Type B pancreatic cell (in vitro differentiated cells): ENCODE results near the gene CPSF2. TPM values are rescaled to one million over a fixed set of nuclear protein-coding genes. Genes with fewer than 3 reads are reported as not detected.
"Not testable (repeated sequence)": the region's sequence is repeated elsewhere in the genome, so short reads cannot be mapped to it uniquely, and the experiment has no call there.

Experiments used
- DNase-seq: peaks from one replicate; pipeline ENCODE4 v3.0.0; 2021; ENCODE audit warnings: mixed read lengths; ENCODE audit not compliant: unreplicated experiment; ENCODE audit errors: extremely low spot score
- H3K27ac Mint-ChIP-seq: 2 replicates; pipeline ENCODE4 v1.8.0; 2021; ENCODE audit warnings: mild to moderate bottlenecking, mixed read lengths
- H3K27me3 Mint-ChIP-seq: 2 replicates; pipeline ENCODE4 v1.8.0; 2021; ENCODE audit warnings: mixed read lengths
- H3K36me3 Mint-ChIP-seq: 2 replicates; pipeline ENCODE4 v1.8.0; 2021; ENCODE audit warnings: mixed read lengths
- H3K4me1 Mint-ChIP-seq: one replicate; pipeline ENCODE4 v1.8.0; 2021; ENCODE audit warnings: mixed read lengths; ENCODE audit not compliant: unreplicated experiment
- H3K4me3 Mint-ChIP-seq: 2 replicates; pipeline ENCODE4 v1.8.0; 2021; ENCODE audit warnings: mild to moderate bottlenecking, mixed read lengths
- H3K9me3 Mint-ChIP-seq: 2 replicates; pipeline ENCODE4 v1.8.0; 2021; ENCODE audit warnings: mixed read lengths
- total RNA-seq: library from RNA; stranded (reverse); gene quantifications from 2 replicates; pipeline ENCODE4 v1.2.1, GENCODE V29; 2021; ENCODE audit warnings: low replicate concordance
- TF ChIP-seq, protein P1 (sequence below): fragments of 200-600 bp; sonication (generic); conservative IDR thresholded peaks from 2 replicates; pipeline ENCODE4 v1.5.0; 2021; ENCODE audit warnings: antibody characterized with exemption, mild to moderate bottlenecking

CPSF2 gene
- total RNA-seq, 1 donor from 2014 or later: 81.2 TPM

DNA sequence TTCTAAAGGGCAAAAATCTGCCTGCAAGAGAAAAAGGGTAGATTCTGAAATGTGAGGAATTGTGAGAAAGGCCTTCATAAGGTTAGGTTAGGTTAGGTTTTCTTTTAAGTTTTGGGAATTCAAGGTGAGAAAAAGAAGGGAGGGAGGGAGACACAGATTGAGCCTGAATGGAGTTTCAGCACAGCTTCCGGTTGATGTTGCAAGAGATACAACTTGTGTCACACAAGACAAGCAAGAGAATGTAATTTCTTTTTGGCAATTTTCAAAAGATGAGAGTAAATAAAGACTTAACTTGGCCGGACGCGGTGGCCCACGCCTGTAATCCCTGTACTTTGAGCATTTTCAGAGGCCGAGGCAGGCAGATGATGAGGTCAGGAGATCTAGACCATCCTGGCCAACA lies 63.8 kb downstream of the CPSF2 start:
- TF ChIP-seq, protein P1, sequence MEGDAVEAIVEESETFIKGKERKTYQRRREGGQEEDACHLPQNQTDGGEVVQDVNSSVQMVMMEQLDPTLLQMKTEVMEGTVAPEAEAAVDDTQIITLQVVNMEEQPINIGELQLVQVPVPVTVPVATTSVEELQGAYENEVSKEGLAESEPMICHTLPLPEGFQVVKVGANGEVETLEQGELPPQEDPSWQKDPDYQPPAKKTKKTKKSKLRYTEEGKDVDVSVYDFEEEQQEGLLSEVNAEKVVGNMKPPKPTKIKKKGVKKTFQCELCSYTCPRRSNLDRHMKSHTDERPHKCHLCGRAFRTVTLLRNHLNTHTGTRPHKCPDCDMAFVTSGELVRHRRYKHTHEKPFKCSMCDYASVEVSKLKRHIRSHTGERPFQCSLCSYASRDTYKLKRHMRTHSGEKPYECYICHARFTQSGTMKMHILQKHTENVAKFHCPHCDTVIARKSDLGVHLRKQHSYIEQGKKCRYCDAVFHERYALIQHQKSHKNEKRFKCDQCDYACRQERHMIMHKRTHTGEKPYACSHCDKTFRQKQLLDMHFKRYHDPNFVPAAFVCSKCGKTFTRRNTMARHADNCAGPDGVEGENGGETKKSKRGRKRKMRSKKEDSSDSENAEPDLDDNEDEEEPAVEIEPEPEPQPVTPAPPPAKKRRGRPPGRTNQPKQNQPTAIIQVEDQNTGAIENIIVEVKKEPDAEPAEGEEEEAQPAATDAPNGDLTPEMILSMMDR: no peak
- H3K36me3 Mint-ChIP-seq: no peaks in the 10 kb centered on the region
- H3K27ac Mint-ChIP-seq: no peak overlapping the region
- no peaks in the 10 kb centered on the region for H3K4me1 Mint-ChIP-seq
- H3K4me3 Mint-ChIP-seq: no peak overlapping the region
- no peaks in the 10 kb centered on the region for H3K27me3 Mint-ChIP-seq
- H3K9me3 Mint-ChIP-seq: peaks cover 5% of the 10 kb centered on the region
- no peak for DNase-seq

GRCh38 chr14:92187616-92188015 lies 65.8 kb downstream of the CPSF2 start:
- not testable (repeated sequence) for H3K4me3 Mint-ChIP-seq, DNase-seq, H3K27me3 Mint-ChIP-seq, H3K9me3 Mint-ChIP-seq, H3K36me3 Mint-ChIP-seq, H3K4me1 Mint-ChIP-seq, H3K27ac Mint-ChIP-seq

- peaks cover 5% of the 10 kb centered on the region for H3K9me3 Mint-ChIP-seq
Observed at GRCh38 chr14:92190768-92191167, 69.0 kb downstream of the CPSF2 start.

DNA sequence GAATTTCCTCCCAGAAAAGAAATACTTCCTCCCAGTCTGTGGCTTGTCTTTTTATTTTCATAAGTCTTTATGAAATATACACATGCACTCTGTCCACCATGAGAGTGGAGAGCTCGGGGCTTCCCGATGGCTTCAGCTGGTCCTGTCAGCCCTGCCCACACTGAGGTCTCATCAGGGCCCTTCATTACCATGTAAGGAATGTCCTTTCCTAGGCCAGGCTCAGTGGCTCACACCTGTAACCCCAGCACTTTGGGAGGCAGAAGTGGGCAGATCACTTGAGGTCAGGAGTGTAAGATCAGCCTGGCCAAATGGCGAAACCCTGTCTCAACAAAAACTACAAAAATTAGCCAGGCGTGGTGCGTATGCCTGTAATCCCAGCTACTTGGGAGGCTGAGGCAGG lies 77.0 kb downstream of the CPSF2 start:
- Mint-ChIP-seq H3K4me1 (no peaks in the 10 kb centered on the region), H3K4me3 (no peak overlapping the region), H3K36me3 (no peaks in the 10 kb centered on the region), H3K9me3 (no peaks in the 10 kb centered on the region), H3K27ac (no peak overlapping the region), H3K27me3 (peaks cover 27% of the 10 kb centered on the region)
- DNase-seq: no peak
- TF ChIP-seq, protein P1: no peak

More at GRCh38 chr14:92190768-92191167, 69.0 kb downstream of the CPSF2 start:
- DNase-seq: no peak
- no peaks in the 10 kb centered on the region for H3K36me3 Mint-ChIP-seq
- H3K4me3 Mint-ChIP-seq: no peak overlapping the region
- no peaks in the 10 kb centered on the region for H3K27me3 Mint-ChIP-seq
- H3K27ac Mint-ChIP-seq: no peak overlapping the region
- H3K4me1 Mint-ChIP-seq: no peaks in the 10 kb centered on the region
- TF ChIP-seq, protein P1: no peak

DNA sequence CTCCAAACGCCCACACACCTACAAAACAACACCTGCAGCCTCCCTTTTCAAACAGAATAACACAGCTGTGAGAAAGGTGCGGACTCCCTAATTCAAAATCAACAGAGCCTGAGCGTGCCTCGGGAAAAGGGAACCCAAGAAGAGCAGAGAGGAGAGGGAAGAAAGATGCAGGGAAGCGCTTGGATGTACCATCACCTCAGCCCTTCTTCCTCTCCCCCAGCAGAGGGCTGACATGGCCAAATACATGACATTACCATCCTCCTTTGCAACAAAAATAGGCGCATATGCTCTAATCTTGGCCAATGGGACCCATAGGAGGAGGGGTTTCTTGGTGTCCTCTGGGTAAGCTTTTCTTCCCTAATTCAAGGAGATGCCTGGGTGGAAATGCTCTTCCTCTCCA lies 78.0 kb downstream of the CPSF2 start:
- Mint-ChIP-seq H3K27me3 (peaks cover 31% of the 10 kb centered on the region), H3K4me3 (no peak overlapping the region), H3K36me3 (no peaks in the 10 kb centered on the region), H3K9me3 (no peaks in the 10 kb centered on the region), H3K4me1 (no peaks in the 10 kb centered on the region), H3K27ac (no peak overlapping the region)
- no peak for DNase-seq
- TF ChIP-seq, protein P1: peak; percentile 23

DNA sequence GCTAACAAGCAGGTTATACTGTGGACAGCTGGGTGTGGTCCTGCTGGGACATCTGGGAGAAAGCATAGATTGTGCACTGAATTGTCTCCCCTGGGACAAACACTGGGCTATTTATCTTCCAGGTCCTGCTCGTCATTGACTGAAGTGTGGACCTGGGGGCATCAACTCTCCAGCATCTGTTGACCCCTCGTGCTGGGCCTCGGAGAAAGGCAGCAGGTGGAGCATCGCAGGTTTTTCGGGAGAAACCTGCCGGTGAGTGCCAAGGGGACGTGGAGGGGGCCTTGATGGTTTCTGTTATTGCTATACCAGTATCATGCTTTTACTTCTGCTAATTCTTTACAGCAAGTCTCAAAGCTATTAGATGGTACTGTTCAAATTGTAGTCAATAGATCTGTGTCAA lies 81.3 kb downstream of the CPSF2 start:
- H3K4me3 Mint-ChIP-seq: no peak overlapping the region
- no peak for DNase-seq
- H3K27me3 Mint-ChIP-seq: peaks cover 34% of the 10 kb centered on the region
- TF ChIP-seq, protein P1: no peak
- no peak overlapping the region for H3K27ac Mint-ChIP-seq
- no peaks in the 10 kb centered on the region for H3K9me3 Mint-ChIP-seq
- H3K4me1 Mint-ChIP-seq: no peaks in the 10 kb centered on the region
- H3K36me3 Mint-ChIP-seq: no peaks in the 10 kb centered on the region
